Glutamatergic neuron (in vitro differentiated cells): ENCODE results near the gene C17orf107. TPM values are rescaled to one million over a fixed set of nuclear protein-coding genes. Genes with fewer than 3 reads are reported as not detected.
A peak's percentile ranks its signal among the peaks of the same experiment; 100 is the strongest.

Source experiments
- DNase-seq: peaks from one replicate; pipeline ENCODE4 v3.0.0; 2022
- H3K27ac Mint-ChIP-seq: one replicate; pipeline ENCODE4 v1.8.0; 2020; ENCODE audit warnings: mild to moderate bottlenecking, mixed read lengths, inconsistent platforms; ENCODE audit not compliant: unreplicated experiment
- H3K27me3 Mint-ChIP-seq: one replicate; pipeline ENCODE4 v1.8.0; 2020; ENCODE audit warnings: mild to moderate bottlenecking, moderate library complexity, mixed read lengths, inconsistent platforms; ENCODE audit not compliant: unreplicated experiment
- H3K36me3 Mint-ChIP-seq: one replicate; pipeline ENCODE4 v1.8.0; 2020; ENCODE audit warnings: mild to moderate bottlenecking, mixed read lengths, inconsistent platforms; ENCODE audit not compliant: unreplicated experiment
- H3K4me1 Mint-ChIP-seq: one replicate; pipeline ENCODE4 v1.8.0; 2020; ENCODE audit warnings: mild to moderate bottlenecking, low read depth, mixed read lengths, inconsistent platforms; ENCODE audit not compliant: unreplicated experiment
- H3K4me3 Mint-ChIP-seq: one replicate; pipeline ENCODE4 v1.8.0; 2020; ENCODE audit warnings: mild to moderate bottlenecking, mixed read lengths, inconsistent platforms; ENCODE audit not compliant: unreplicated experiment
- H3K9me3 Mint-ChIP-seq: one replicate; pipeline ENCODE4 v1.8.0; 2020; ENCODE audit warnings: mild to moderate bottlenecking, moderate library complexity, mixed read lengths, inconsistent platforms; ENCODE audit not compliant: unreplicated experiment
- CTCF ChIP-seq: fragments of 200-600 bp; sonication (generic); IDR thresholded peaks from one replicate; pipeline ENCODE4 v1.5.0; 2021; ENCODE audit not compliant: partially characterized antibody, unreplicated experiment
- total RNA-seq: library from RNA; stranded (reverse); fragmentation: NEBNext Ultra II Directional; extraction: Animal tissue kit (Norgen Biotek cat#: 25700); gene quantifications from one replicate; pipeline ENCODE4 v1.2.1, GENCODE V29; 2021; ENCODE audit not compliant: unreplicated experiment

The C17orf107 gene
- total RNA-seq, 1 donor from 2014 or later: 11.1 TPM

- TF ChIP-seq CTCF: no peak
- Mint-ChIP-seq H3K4me1 (peaks cover 14% of the 10 kb centered on the region), H3K27me3 (peaks cover 16% of the 10 kb centered on the region), H3K36me3 (no peaks in the 10 kb centered on the region), H3K27ac (no peak overlapping the region), H3K4me3 (no peak overlapping the region), H3K9me3 (peaks cover 11% of the 10 kb centered on the region)
- no peak for DNase-seq
Measured at GRCh38 chr17:4937553-4937952, 38.2 kb downstream of the C17orf107 start.

- no peak for TF ChIP-seq CTCF
- Mint-ChIP-seq H3K4me3 (peak overlapping the region; percentile 97), H3K4me1 (peaks cover 14% of the 10 kb centered on the region), H3K9me3 (peaks cover 11% of the 10 kb centered on the region), H3K36me3 (no peaks in the 10 kb centered on the region), H3K27me3 (peaks cover 16% of the 10 kb centered on the region), H3K27ac (no peak overlapping the region)
- no peak for DNase-seq
Measured at GRCh38 chr17:4938069-4938491, 38.7 kb downstream of the C17orf107 start.

GRCh38 chr17:4938688-4939545 is 39.6 kb downstream of the C17orf107 start:
- Mint-ChIP-seq H3K27ac (peak overlapping the region; percentile 91), H3K36me3 (no peaks in the 10 kb centered on the region), H3K9me3 (peaks cover 8% of the 10 kb centered on the region), H3K4me1 (peaks cover 14% of the 10 kb centered on the region), H3K4me3 (peak overlapping the region; percentile 97), H3K27me3 (peaks cover 14% of the 10 kb centered on the region)
- TF ChIP-seq CTCF: no peak
- DNase-seq: no peak

- Mint-ChIP-seq H3K9me3 (peaks cover 8% of the 10 kb centered on the region), H3K36me3 (no peaks in the 10 kb centered on the region), H3K27ac (peak overlapping the region; percentile 91), H3K4me1 (peaks cover 14% of the 10 kb centered on the region), H3K27me3 (peaks cover 14% of the 10 kb centered on the region), H3K4me3 (peak overlapping the region; percentile 97)
- DNase-seq: peak; percentile 52
- no peak for TF ChIP-seq CTCF
Measured at GRCh38 chr17:4939546-4939795, 40.1 kb downstream of the C17orf107 start.

GRCh38 chr17:4939796-4940554 is 40.6 kb downstream of the C17orf107 start, which contains the start of the genes RNF167 and SLC25A11:
Gene RNF167 (plus strand): TSS chr17:4940268. CDS start chr17:4940910, 642 bp downstream.
Gene SLC25A11 (minus strand): TSS chr17:4940046. CDS start chr17:4939910, 136 bp downstream.
- Mint-ChIP-seq H3K27me3 (peaks cover 14% of the 10 kb centered on the region), H3K4me3 (peak within 1 kb of the TSS; percentile 98), H3K4me1 (peaks cover 14% of the 10 kb centered on the region), H3K9me3 (peaks cover 8% of the 10 kb centered on the region), H3K27ac (peak within 1 kb of the TSS; percentile 98), H3K36me3 (no peaks in the 10 kb centered on the region)
- DNase-seq: peak; percentile 88
- TF ChIP-seq CTCF: no peak
